HepG2 (cell line): Measurements from ENCODE around the gene ZNF148. TPM values are rescaled to one million over a fixed set of nuclear protein-coding genes. Genes with fewer than 3 reads are reported as not detected.

Experiments used
- ATAC-seq: fragments of 200-7000 bp; cut with Tn5 transposase; 3 replicates; pipeline ENCODE4 v1.9.1; 2020; ENCODE audit warnings: mild to moderate bottlenecking, moderate library complexity
- Bru-seq: library from RNA; stranded (reverse); fragments of 400-500 nt; gene quantifications from one replicate; lab custom pipeline; 2021; lab: Mats Ljungman, UMichigan
- BruChase-seq, 2 experiments: library from RNA; stranded (reverse); fragments of 400-500 nt; gene quantifications; one replicate each; lab custom pipeline; 2021; lab: Mats Ljungman, UMichigan
- BruUV-seq: library from RNA; stranded (reverse); fragments of 400-500 nt; replicated peaks from 2 replicates; lab custom pipeline; 2021; lab: Mats Ljungman, UMichigan
- CTCF ChIA-PET: fragments of 300-600 bp; formaldehyde crosslinking; extraction: SDS; loops from one replicate; lab custom pipeline; 2021; ENCODE audit warnings: low total read pairs, inconsistent platforms, low intra/inter-chr PET ratio; lab: Yijun Ruan, JAX
- POLR2A ChIA-PET: fragments of 350-600 bp; sonication (Branson Sonifier 250); formaldehyde crosslinking; loops from one replicate; lab custom pipeline; 2020; ENCODE audit warnings: antibody characterized with exemption, inconsistent platforms; lab: Yijun Ruan, JAX
- DNase-seq: peaks from one replicate; pipeline ENCODE4 v3.0.0-alpha.2; 2015; ENCODE audit warnings: low spot score
- FAIRE-seq: peaks from 3 replicates; lab custom pipeline; 2011; peaks lifted over from hg19 to GRCh38; lab: Jason Lieb, UNC
- H2AFZ ChIP-seq: one replicate; pipeline ENCODE4 v1.6.1; 2011; ENCODE audit warnings: low read length, inconsistent platforms
- H3K27ac ChIP-seq: fragments of 300-600 bp; 3 replicates; pipeline ENCODE4 v1.8.0; 2011; ENCODE audit warnings: mixed run types, mild to moderate bottlenecking, mixed read lengths, low read length, inconsistent platforms; ENCODE audit not compliant: insufficient read depth; ENCODE audit errors: extremely low read length
- H3K27me3 ChIP-seq, 2 experiments: fragments of 200-600 bp in 1 of 2; 2 replicates in 1 of 2; 3 replicates in 1 of 2; pipeline versions ENCODE4 v1.6.0 to v1.8.0; 2011; ENCODE audit warnings: low read length in 2 of 2, mild to moderate bottlenecking in 2 of 2, moderate library complexity in 2 of 2, inconsistent platforms in 1 of 2; ENCODE audit not compliant: insufficient read depth in 2 of 2, control insufficient read depth in 1 of 2
- H3K36me3 ChIP-seq, 2 experiments: fragments of 200-600 bp in 1 of 2; replicated peaks in 1 of 2; 2 replicates in 1 of 2; 3 replicates in 1 of 2; pipeline versions ENCODE4 v1.5.1 to v1.8.0; 2011; ENCODE audit warnings: low read length in 2 of 2, inconsistent platforms in 1 of 2; ENCODE audit not compliant: insufficient read depth in 2 of 2, control insufficient read depth in 1 of 2
- H3K4me1 ChIP-seq: 2 replicates; pipeline ENCODE4 v1.5.1; 2012; ENCODE audit warnings: low read length, inconsistent platforms; ENCODE audit not compliant: insufficient read depth
- H3K4me2 ChIP-seq: 2 replicates; pipeline ENCODE4 v1.6.0; 2011; ENCODE audit warnings: low read depth, low read length, inconsistent platforms
- H3K4me3 ChIP-seq, 3 experiments: fragments of 200-600 bp in 1 of 3; sonication (generic), shearing (Covaris generic) in 1 of 3; replicated peaks in 1 of 3; 2 replicates each; pipeline ENCODE4 v1.5.1; 2011 to 2016; ENCODE audit warnings: low read length in 3 of 3, inconsistent platforms in 2 of 3, low read depth in 2 of 3, mild to moderate bottlenecking in 2 of 3, control low read depth in 1 of 3, mixed read lengths in 1 of 3; ENCODE audit not compliant: insufficient read depth in 1 of 3
- H3K79me2 ChIP-seq: one replicate; pipeline ENCODE4 v1.6.1; 2011; ENCODE audit warnings: low read length, inconsistent platforms; ENCODE audit not compliant: insufficient read depth
- H3K9ac ChIP-seq: 2 replicates; pipeline ENCODE4 v1.6.0; 2011; ENCODE audit warnings: mild to moderate bottlenecking, low read depth, low read length, inconsistent platforms; ENCODE audit not compliant: insufficient read depth
- H3K9me3 ChIP-seq: 2 replicates; pipeline ENCODE4 v1.5.1; 2012; ENCODE audit warnings: mild to moderate bottlenecking, low read length
- H4K20me1 ChIP-seq: 2 replicates; pipeline ENCODE4 v1.6.0; 2011; ENCODE audit warnings: inconsistent platforms, mild to moderate bottlenecking, low read length, moderate library complexity; ENCODE audit not compliant: insufficient read depth
- ERF ChIP-seq: IDR thresholded peaks from 2 replicates; pipeline ENCODE4 v1.6.1; 2018; ENCODE audit warnings: missing biosample characterization, missing genetic modification reagents
- FOXC1 ChIP-seq: sonication (generic); formaldehyde crosslinking; IDR thresholded peaks from 2 replicates; pipeline ENCODE4 v1.8.0; 2022; ENCODE audit warnings: mild to moderate bottlenecking, missing genetic modification reagents, borderline replicate concordance
- MAZ ChIP-seq, 2 experiments: sonication (generic) in 1 of 2; formaldehyde crosslinking in 1 of 2; IDR thresholded peaks; 2 replicates each; pipeline versions ENCODE4 v1.5.0 to v1.6.1; 2012 to 2020; ENCODE audit warnings: low read depth in 2 of 2, mild to moderate bottlenecking in 2 of 2, borderline replicate concordance in 1 of 2, improper control_type of control experiment in 1 of 2, low read length in 1 of 2, missing genetic modification reagents in 1 of 2, moderate library complexity in 1 of 2
- MEIS2 ChIP-seq: sonication (generic); formaldehyde crosslinking; IDR thresholded peaks from 2 replicates; pipeline ENCODE4 v1.9.0; 2021; ENCODE audit warnings: mild to moderate bottlenecking, missing genetic modification reagents
- NAIF1 ChIP-seq: sonication (generic); formaldehyde crosslinking; IDR thresholded peaks from 2 replicates; pipeline ENCODE4 v1.5.0; 2020; ENCODE audit warnings: mild to moderate bottlenecking, missing genetic modification reagents, borderline replicate concordance
- RCOR2 ChIP-seq: IDR thresholded peaks from 2 replicates; pipeline ENCODE4 v1.6.1; 2016; ENCODE audit warnings: missing biosample characterization, missing genetic modification reagents
- SRSF4 ChIP-seq: fragments of 200-400 bp; formaldehyde crosslinking; IDR thresholded peaks from one replicate; pipeline ENCODE4 v1.6.1; 2018; ENCODE audit warnings: mild to moderate bottlenecking, low read depth, low read length, moderate library complexity; ENCODE audit not compliant: poor library complexity, severe bottlenecking
- ZNF138 ChIP-seq: sonication (generic); formaldehyde crosslinking; IDR thresholded peaks from 2 replicates; pipeline ENCODE4 v1.5.0; 2020; ENCODE audit warnings: mild to moderate bottlenecking, low read depth, missing genetic modification reagents
- ZNF143 ChIP-seq: sonication (generic); formaldehyde crosslinking; IDR thresholded peaks from 2 replicates; pipeline ENCODE4 v1.4.0; 2020; ENCODE audit warnings: missing genetic modification reagents
- ZNF230 ChIP-seq: sonication (generic); formaldehyde crosslinking; IDR thresholded peaks from 2 replicates; pipeline ENCODE4 v1.4.0; 2020; ENCODE audit warnings: mild to moderate bottlenecking, missing genetic modification reagents
- ZNF253 ChIP-seq: sonication (generic); formaldehyde crosslinking; IDR thresholded peaks from 2 replicates; pipeline ENCODE4 v1.8.0; 2022; ENCODE audit warnings: mild to moderate bottlenecking, missing genetic modification reagents, borderline replicate concordance
- ZNF496 ChIP-seq: sonication (generic); formaldehyde crosslinking; IDR thresholded peaks from 2 replicates; pipeline ENCODE4 v1.8.1; 2023; ENCODE audit warnings: mild to moderate bottlenecking, moderate library complexity, missing genetic modification reagents; ENCODE audit not compliant: insufficient replicate concordance
- WGBS: methylation state at CpG from one replicate; pipeline ENCODE4 v1.1.6; 2017; ENCODE audit warnings: low lambda C conversion rate; 5-methylcytosine and 5-hydroxymethylcytosine counted together
- in situ Hi-C: cut with HindIII; loops from 2 replicates; pipeline ENCODE4 v1.10.0; 2017; ENCODE audit warnings: low pct_unique_long_range_greater_than_20kb; ENCODE audit not compliant: extremely low pct_ligation_motif_present
- intact Hi-C: fragments of 100-400 bp; cut with micrococcal nuclease; formaldehyde crosslinking; loops from one replicate; pipeline ENCODE4 v1.10.0; 2022; ENCODE audit not compliant: unreplicated experiment
- long read RNA-seq, 2 experiments: library from RNA in 1 of 2; library from polyadenylated mRNA in 1 of 2; stranded (forward) in 1 of 2; unstranded in 1 of 2; transcript quantifications; one replicate each; pipeline ENCODE4 v2.0.0, GENCODE V29; 2019 to 2022
- polyA minus RNA-seq, 3 experiments: library from RNA; depleted of rRNA, polyadenylated mRNA; stranded (reverse); fragments of >200 nt; gene quantifications; 2 replicates each; pipeline ENCODE4 v1.2.3, GENCODE V29; 2011; ENCODE audit warnings: low replicate concordance in 1 of 3
- polyA plus RNA-seq, 8 experiments: library from polyadenylated mRNA; depleted of rRNA in 3 of 8; stranded (reverse) in 7 of 8; unstranded in 1 of 8; fragments of >200 nt; fragmentation: Illumina TruSeq in 4 of 8; extraction: Trizol in 4 of 8; gene quantifications; 2 replicates each; pipeline versions ENCODE4 v1.2.1 to v1.2.3, GENCODE V29; 2011 to 2016; ENCODE audit warnings: low read depth in 4 of 8, missing spikeins in 1 of 8, mixed read lengths in 1 of 8; ENCODE audit not compliant: insufficient read depth in 1 of 8
- total RNA-seq, 5 experiments: library from RNA; depleted of rRNA; stranded (reverse); fragments of >200 nt; fragmentation: Illumina TruSeq; extraction: Trizol; gene quantifications; 2 replicates each; pipeline ENCODE4 v1.2.3, GENCODE V29; 2016; ENCODE audit warnings: low read depth in 1 of 5
- TF ChIP-seq, protein P1 (sequence below): IDR thresholded peaks from 2 replicates; pipeline ENCODE4 v1.6.1; 2018; ENCODE audit warnings: missing genetic modification reagents

Gene ZNF148
- total RNA-seq (2016; rRNA removed; fragmentation: Illumina TruSeq; extraction: Trizol) = 33.9 and 36.1 TPM in 2 replicates
- total RNA-seq (2016; cell fraction: cytosol; rRNA removed; fragmentation: Illumina TruSeq; extraction: Trizol; ENCODE audit: low read depth) = 162 and 189 TPM in 2 replicates
- total RNA-seq (2016; cell fraction: insoluble cytoplasmic fraction; rRNA removed; fragmentation: Illumina TruSeq; extraction: Trizol) = 30.8 and 31.4 TPM in 2 replicates
- 58.8 and 62.0 TPM in 2 replicates for total RNA-seq (2016; cell fraction: membrane; rRNA removed; fragmentation: Illumina TruSeq; extraction: Trizol)
- 23.0 and 30.4 TPM in 2 replicates for total RNA-seq (2016; cell fraction: nucleus; rRNA removed; fragmentation: Illumina TruSeq; extraction: Trizol)
- polyA plus RNA-seq (2011; rRNA removed) = 8.2 and 10.6 TPM in 2 replicates
- polyA plus RNA-seq (2011; cell fraction: cytosol; rRNA removed) = 4.0 and 6.0 TPM in 2 replicates
- polyA plus RNA-seq (2011; cell fraction: nucleus; rRNA removed) = 5.9 TPM in 2 replicates
- polyA plus RNA-seq (2012) = 7.7 and 10.0 TPM in 2 replicates
- polyA plus RNA-seq (2016; cell fraction: cytosol; fragmentation: Illumina TruSeq; extraction: Trizol; ENCODE audit: low read depth) = 0.40 and 0.43 TPM in 2 replicates
- polyA plus RNA-seq (2016; cell fraction: insoluble cytoplasmic fraction; fragmentation: Illumina TruSeq; extraction: Trizol; ENCODE audit: low read depth) = 11.5 and 14.1 TPM in 2 replicates
- 1.4 and 1.5 TPM in 2 replicates for polyA plus RNA-seq (2016; cell fraction: membrane; fragmentation: Illumina TruSeq; extraction: Trizol; ENCODE audit: low read depth)
- 10.4 and 11.0 TPM in 2 replicates for polyA plus RNA-seq (2016; cell fraction: nucleus; fragmentation: Illumina TruSeq; extraction: Trizol; ENCODE audit: insufficient read depth, low read depth)
- 14.6 and 32.0 TPM in 2 replicates for polyA minus RNA-seq (2011; rRNA and poly(A)+ RNA removed; ENCODE audit: low replicate concordance)
- 25.8 and 28.3 TPM in 2 replicates for polyA minus RNA-seq (2011; cell fraction: cytosol; rRNA and poly(A)+ RNA removed)
- polyA minus RNA-seq (2011; cell fraction: nucleus; rRNA and poly(A)+ RNA removed) = 52.4 and 54.6 TPM in 2 replicates
- Bru-seq, nascent RNA = percentile 89 among the genes with signal in this experiment
- percentile 85 among the genes with signal in this experiment for BruChase-seq, experiment 1, labeled RNA remaining after a 6-hour chase
- BruChase-seq, experiment 2, labeled RNA remaining after a 2-hour chase = percentile 88 among the genes with signal in this experiment
- long read RNA-seq, experiment 1, full-length matches to known transcripts = 3 of 7 reads
- long read RNA-seq, experiment 1, partial matches to known transcripts = 0 of 7 reads
- long read RNA-seq, experiment 1, other reads (novel, unspliced or antisense) = 4 of 7 reads
- long read RNA-seq, experiment 2, partial matches to known transcripts = 0 of 12 reads
- long read RNA-seq, experiment 2, other reads (novel, unspliced or antisense) = 12 of 12 reads

DNA sequence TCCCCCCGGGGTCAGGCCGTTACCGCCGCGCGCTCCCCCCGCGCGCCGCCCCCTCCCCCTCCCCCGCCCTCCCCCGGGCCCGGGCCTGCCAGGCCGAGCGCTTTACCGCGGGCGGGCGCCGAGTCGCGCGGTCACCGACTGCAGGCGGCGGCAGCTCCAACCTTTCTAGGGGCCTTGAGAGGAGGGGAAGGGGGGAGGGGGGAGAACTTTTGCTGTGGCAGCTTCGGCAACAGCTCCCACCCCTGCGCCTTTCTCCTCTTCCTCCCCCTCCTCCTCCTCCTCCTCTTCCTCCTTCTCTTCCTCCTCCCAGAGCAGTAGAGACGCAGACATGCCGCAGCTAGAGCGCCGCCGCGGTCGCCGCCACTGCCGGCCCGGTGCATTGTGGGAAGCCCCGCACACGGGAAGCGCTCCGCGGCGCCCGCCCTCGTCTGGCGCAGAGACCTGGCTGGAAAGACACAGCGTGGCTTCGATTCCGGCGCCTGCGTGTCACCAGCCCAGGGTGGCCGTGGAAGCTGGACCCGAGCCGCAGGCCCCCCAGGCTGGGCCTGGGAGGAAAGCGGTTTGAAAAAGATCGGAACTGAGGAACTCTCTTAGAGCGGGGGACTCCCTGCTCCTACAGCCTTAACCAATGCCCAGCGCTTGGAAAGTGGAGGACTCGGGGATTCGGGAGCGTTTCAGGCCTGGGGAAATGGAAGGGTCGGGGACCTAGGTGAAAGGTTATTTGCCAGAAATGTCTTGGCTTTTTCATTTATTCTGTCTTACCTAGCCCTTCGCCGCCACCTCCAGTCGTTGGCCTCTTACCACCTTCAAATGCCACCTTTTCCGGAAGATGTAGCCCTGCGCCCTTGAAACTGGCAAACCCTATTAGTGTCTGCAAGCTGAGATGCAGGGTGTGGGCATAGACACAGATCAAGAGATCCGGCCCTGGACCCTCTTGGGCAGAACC, at the start of gene ZNF148:
ZNF148 (minus strand) TSS at position 330 of the 946 bp plus-strand sequence. CDS start 61,685 bp downstream, outside the sequence.
- Histone ChIP-seq H3K27me3 (peaks cover 0 to 5% of the 10 kb centered on the region in 2 experiments; a peak in 1 of 5 replicates), H3K36me3 (no peaks in the 10 kb centered on the region), H3K9ac (peak within 1 kb of the TSS; percentile 98), H2AFZ (no peak within 1 kb of the TSS), H3K27ac (peak within 1 kb of the TSS; percentile 97), H3K4me3 (peak within 1 kb of the TSS; percentile 88 to 100 (median 90)), H4K20me1 (peaks cover 4% of the 10 kb centered on the region; the same call in 1 of the 2 replicates), H3K4me2 (peak within 1 kb of the TSS; percentile 90), H3K9me3 (no peaks in the 10 kb centered on the region), H3K4me1 (peaks cover 64% of the 10 kb centered on the region), H3K79me2 (peaks cover 42% of the 10 kb centered on the region)
- POLR2A ChIA-PET = interaction anchor here (0.9 to 1.9 kb wide), 12 partner anchors 9 to 220 kb away, joined by 3 to 19 read pairs (median 5); partner anchors contain the start of gene OSBPL11
- peak; percentile 83 for DNase-seq
- ATAC-seq = peak; percentile 87
- TSS peak; percentile 89 for BruUV-seq
- in situ Hi-C loops = no loop called here
- intact Hi-C loops = loop anchor here (5.0 kb wide), 2 partner anchors 62 to 222 kb away; partner anchors contain the start of gene OSBPL11
- CTCF ChIA-PET = no interaction called here
- 2% methylated on average over 34 of the region's 69 CpGs for WGBS
- FAIRE-seq = peak; percentile 8
- peak; percentile 89 for TF ChIP-seq ERF (CRISPR knock-in tag)
- TF ChIP-seq SRSF4 = no peak
- 0 out of 2 replicates have a peak, but pooled peaks have one; percentile 52 for TF ChIP-seq NAIF1 (CRISPR knock-in tag)
- 0 out of 2 replicates have a peak, but pooled peaks have one; percentile 59 for TF ChIP-seq MEIS2
- peak; percentile 92 for TF ChIP-seq ZNF143 (CRISPR knock-in tag)
- TF ChIP-seq ZNF496 (CRISPR knock-in tag) = no peak
- TF ChIP-seq ZNF253 = peak; percentile 74; the same call in 1 of the 2 replicates
- TF ChIP-seq RCOR2 (CRISPR knock-in tag) = no peak
- TF ChIP-seq, protein P1, sequence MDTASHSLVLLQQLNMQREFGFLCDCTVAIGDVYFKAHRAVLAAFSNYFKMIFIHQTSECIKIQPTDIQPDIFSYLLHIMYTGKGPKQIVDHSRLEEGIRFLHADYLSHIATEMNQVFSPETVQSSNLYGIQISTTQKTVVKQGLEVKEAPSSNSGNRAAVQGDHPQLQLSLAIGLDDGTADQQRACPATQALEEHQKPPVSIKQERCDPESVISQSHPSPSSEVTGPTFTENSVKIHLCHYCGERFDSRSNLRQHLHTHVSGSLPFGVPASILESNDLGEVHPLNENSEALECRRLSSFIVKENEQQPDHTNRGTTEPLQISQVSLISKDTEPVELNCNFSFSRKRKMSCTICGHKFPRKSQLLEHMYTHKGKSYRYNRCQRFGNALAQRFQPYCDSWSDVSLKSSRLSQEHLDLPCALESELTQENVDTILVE = peak; percentile 94
- TF ChIP-seq ZNF138 (CRISPR knock-in tag) = 0 out of 2 replicates have a peak, but pooled peaks have one; percentile 76
- peak; percentile 53; the same call in 1 of the 2 replicates for TF ChIP-seq MAZ (IDR thresholded peaks at IDR 0.05; ENCODE audit: borderline replicate concordance, low read depth, low read length)
- peak; percentile 81 for TF ChIP-seq MAZ (CRISPR knock-in tag; IDR thresholded peaks at IDR 0.05; ENCODE audit: low read depth)
- no peak; the same call in 1 of the 2 replicates for TF ChIP-seq FOXC1 (CRISPR knock-in tag)
- 0 out of 2 replicates have a peak, but pooled peaks have one; percentile 64 for TF ChIP-seq ZNF230
